HL-60 (cell line): ENCODE data around the gene HAL.

ENCODE experiments used
- DNase-seq, 2 experiments: peaks; one replicate each; pipeline ENCODE4 v3.0.0-alpha.2; 2010 to 2020; ENCODE audit warnings: low read depth in 1 of 2, low spot score in 1 of 2
- H3K27ac ChIP-seq: fragments of 250-450 bp; sonication (Bioruptor Pico); replicated peaks from 2 replicates; pipeline ENCODE4 v1.5.1; 2020; ENCODE audit warnings: mild to moderate bottlenecking, moderate library complexity
- H3K27me3 ChIP-seq: fragments of 250-450 bp; sonication (Bioruptor Pico); 2 replicates; pipeline ENCODE4 v1.5.1; 2021; ENCODE audit warnings: mild to moderate bottlenecking, moderate library complexity; ENCODE audit not compliant: insufficient read depth, poor library complexity, severe bottlenecking
- H3K4me3 ChIP-seq: replicated peaks from 2 replicates; pipeline ENCODE4 v1.5.1; 2011; ENCODE audit warnings: mild to moderate bottlenecking, control low read depth, low read length; ENCODE audit not compliant: insufficient read depth
- CTCF ChIP-seq: IDR thresholded peaks from one replicate; pipeline ENCODE4 v1.5.1; 2011; ENCODE audit warnings: low read length, control low read depth, inconsistent platforms; ENCODE audit not compliant: insufficient read depth
- GABPA ChIP-seq: IDR thresholded peaks from 2 replicates; pipeline ENCODE4 v1.6.1; 2012; ENCODE audit warnings: low read depth
- POLR2AphosphoS5 ChIP-seq: IDR thresholded peaks from 2 replicates; pipeline ENCODE4 v1.6.1; 2012; ENCODE audit warnings: low read depth
- REST ChIP-seq: IDR thresholded peaks from 2 replicates; pipeline ENCODE4 v1.6.1; 2012; ENCODE audit warnings: low read depth; ENCODE audit not compliant: insufficient replicate concordance
- SPI1 ChIP-seq: IDR thresholded peaks from 2 replicates; pipeline ENCODE4 v1.6.1; 2012; ENCODE audit warnings: low read depth, mild to moderate bottlenecking, borderline replicate concordance

HAL gene

GRCh38 chr12:95997276-95997675, 1.1 kb upstream of the HAL start:
- no peak for DNase-seq
- Histone ChIP-seq H3K27ac (peak overlapping the region; percentile 21), H3K4me3 (no peak overlapping the region), H3K27me3 (no peaks in the 10 kb centered on the region)
- TF ChIP-seq SPI1 (no peak), POLR2AphosphoS5 (no peak), GABPA (no peak), CTCF (no peak), REST (no peak)

GRCh38 chr12:95995238-95996031, 709 bp downstream of the HAL start:
- TF ChIP-seq SPI1 (no peak), REST (no peak), CTCF (no peak), GABPA (no peak), POLR2AphosphoS5 (no peak)
- peak overlapping the region; percentile 89 for H3K27ac ChIP-seq
- DNase-seq, result no peak

GRCh38 chr12:95994476-95994875, 1.7 kb downstream of the HAL start:
- DNase-seq, result no peak

More at GRCh38 chr12:95995238-95996031, 709 bp downstream of the HAL start:
- no peaks in the 10 kb centered on the region for H3K27me3 ChIP-seq
- H3K4me3 ChIP-seq, result peak overlapping the region; percentile 26

More at GRCh38 chr12:95994476-95994875, 1.7 kb downstream of the HAL start:
- H3K27me3 ChIP-seq, result no peaks in the 10 kb centered on the region
- TF ChIP-seq REST (no peak), CTCF (no peak), POLR2AphosphoS5 (no peak), SPI1 (no peak), GABPA (no peak)
- H3K4me3 ChIP-seq, result no peak overlapping the region
- no peak overlapping the region for H3K27ac ChIP-seq
